ENCODE measurements around the gene MMP25.

GRCh38 chr16:3065742-3066439 lies 19.5 kb downstream of the MMP25 start:
- TF ChIP-seq CTCF (IDR thresholded peaks at IDR 0.05), result no peak
- no peak for TF ChIP-seq POLR2A (IDR thresholded peaks at IDR 0.05)

Data from lower leg skin (tissue), 3 donors.